Measurements from ENCODE around the gene RGS14.
A peak's percentile ranks its signal among the peaks of the same experiment; 100 is the strongest.

- peak; percentile 79 for TF ChIP-seq CTCF (IDR thresholded peaks at IDR 0.05; ENCODE audit: low read length)
- TF ChIP-seq EZH2 (optimal IDR thresholded peaks at IDR 0.05; ENCODE audit: low read depth, low read length) = no peak
Observed at GRCh38 chr5:177403792-177404640, 46.3 kb downstream of the RGS14 start.

Measured in MM.1S (cell line).